Measurements from ENCODE around the gene KIF5C. TPM values are rescaled to one million over a fixed set of nuclear protein-coding genes. Genes with fewer than 3 reads are reported as not detected.
A peak's percentile ranks its signal among the peaks of the same experiment; 100 is the strongest.

The KIF5C gene
- total RNA-seq, 8 experiments from 2014 or later, result 0.31 to 271 (median 222) TPM

DNA sequence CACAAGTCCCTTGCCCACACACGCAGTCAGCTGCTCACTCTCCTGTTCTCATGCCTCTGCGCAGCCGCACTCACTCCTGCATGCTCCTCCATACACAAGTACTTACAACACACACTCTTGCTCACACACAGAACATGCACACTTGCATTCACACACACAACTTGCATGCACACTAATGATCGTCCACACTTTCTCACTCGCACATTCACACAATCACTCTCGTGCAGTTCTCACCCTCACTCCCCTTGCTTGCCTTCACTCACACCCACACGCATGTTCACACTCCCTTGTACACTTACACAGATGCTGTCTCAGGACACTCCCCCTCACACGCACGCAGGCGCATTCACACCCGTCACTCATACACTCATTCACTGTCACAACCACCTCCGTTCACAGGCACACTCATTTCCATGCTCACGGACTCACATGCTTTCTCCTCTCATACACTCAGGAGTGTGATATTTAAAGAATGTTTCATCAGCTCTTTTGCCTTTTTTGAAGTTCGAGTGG is 127.4 kb downstream of the KIF5C start:
- no peak overlapping the region for H3K4me3 ChIP-seq
- WGBS, 10 experiments, result 43 to 100% (median 93%) methylated on average over 1 to 13 of the region's 14 CpGs; no CpG with 5 or more reads in 1 of the 10 experiments
- peak in 1 of 8 experiments; percentile 19 for ATAC-seq (replicated peaks in 6 of 8)
- peaks cover 15 to 23% of the 10 kb centered on the region in 2 donors for H3K4me1 ChIP-seq (replicated peaks in 1 of 2)
- no peak overlapping the region for H3K27ac ChIP-seq
- in situ Hi-C loops (cut with MboI; ENCODE audit: low pct_unique_long_range_greater_than_20kb in 2 of 9, low sequenced_read_pairs in 9 of 9, unreplicated experiment in 9 of 9), result loop anchor here in 3 of 9 experiments (25.0 kb wide), 2 partner anchors 310 to 560 kb away; no protein-coding TSS in a partner anchor

DNA sequence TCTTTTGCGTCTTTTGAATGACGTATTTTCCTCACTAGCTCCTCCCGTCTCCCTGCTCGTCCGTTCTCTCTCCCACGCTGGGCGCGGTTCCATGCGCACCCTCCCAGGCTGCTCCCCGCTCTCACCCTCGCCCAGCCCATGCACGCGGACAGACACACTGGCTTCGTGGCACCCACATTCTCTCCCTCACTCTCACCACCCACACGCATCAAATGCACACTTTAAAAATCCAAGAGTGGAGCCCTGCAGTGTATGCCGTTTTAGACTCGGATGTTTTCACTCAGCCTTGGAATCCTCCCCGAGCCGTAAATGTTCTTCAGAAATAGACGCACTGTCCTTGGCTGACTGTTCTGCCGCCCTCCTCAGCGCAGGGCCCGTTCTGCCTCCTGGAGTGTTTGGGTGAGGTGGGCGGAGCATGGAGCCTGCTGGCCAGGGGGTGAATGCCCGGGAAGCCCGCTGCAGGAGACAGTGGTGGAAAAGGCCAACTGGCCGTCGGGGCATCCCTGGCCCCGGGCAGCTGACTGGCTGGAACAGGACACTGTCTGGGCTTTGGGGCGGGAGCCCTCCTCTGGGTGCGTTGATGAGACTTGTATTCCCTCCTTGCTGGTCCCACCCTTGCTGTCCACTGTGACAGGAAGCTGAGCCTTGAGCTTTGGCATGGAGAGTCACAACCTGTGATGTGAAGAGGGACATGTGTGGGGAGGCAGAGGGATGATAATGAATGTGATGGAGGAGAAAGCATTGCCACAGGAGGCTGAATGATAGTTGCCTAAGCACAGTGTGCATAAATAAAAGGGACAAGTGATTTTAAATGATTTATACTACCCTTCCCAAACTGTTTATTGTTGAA is 128.1 kb downstream of the KIF5C start:
- 63 to 100% (median 92%) methylated on average over 3 to 30 of the region's 31 CpGs for WGBS, 10 experiments
- ATAC-seq (replicated peaks in 6 of 8), result peak in 2 of 8 experiments; percentile 7 to 63
- peaks cover 15 to 23% of the 10 kb centered on the region in 2 donors for H3K4me1 ChIP-seq (replicated peaks in 1 of 2)
- no peak overlapping the region for H3K4me3 ChIP-seq
- in situ Hi-C loops (cut with MboI; ENCODE audit: low pct_unique_long_range_greater_than_20kb in 2 of 9, low sequenced_read_pairs in 9 of 9, unreplicated experiment in 9 of 9), result loop anchor here in 3 of 9 experiments (25.0 kb wide), 2 partner anchors 309 to 559 kb away; no protein-coding TSS in a partner anchor
- no peak overlapping the region for H3K27ac ChIP-seq

DNA sequence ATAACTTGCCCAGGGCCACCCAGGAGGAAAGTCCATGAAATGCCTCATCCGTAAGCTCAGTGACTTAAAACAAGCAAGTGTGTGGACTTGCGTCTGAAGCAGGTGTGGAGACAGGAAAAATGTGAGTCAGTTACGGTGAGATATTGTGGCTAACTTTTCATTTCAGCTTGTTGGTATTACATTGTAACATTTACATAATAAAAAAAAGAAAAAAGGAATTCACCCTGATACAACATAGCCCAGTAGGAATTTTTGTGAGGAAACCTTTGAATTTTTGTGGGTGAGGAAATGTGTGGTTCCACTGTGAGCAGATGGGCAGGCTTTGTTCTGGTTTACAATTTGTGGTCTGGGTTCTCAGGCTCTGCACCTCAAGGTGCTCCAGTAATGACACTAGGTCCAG is 129.8 kb downstream of the KIF5C start:
- ATAC-seq (replicated peaks in 6 of 8), result no peak
- Histone ChIP-seq H3K27ac (no peak overlapping the region), H3K4me1 (replicated peaks in 1 of 2) (peaks cover 4 to 9% of the 10 kb centered on the region in 2 donors), H3K4me3 (no peak overlapping the region)
- in situ Hi-C loops (cut with MboI; ENCODE audit: low pct_unique_long_range_greater_than_20kb in 2 of 9, low sequenced_read_pairs in 9 of 9, unreplicated experiment in 9 of 9), result loop anchor here in 3 of 9 experiments (25.0 kb wide), 2 partner anchors 307 to 557 kb away; no protein-coding TSS in a partner anchor
- 78 to 100% (median 100%) methylated on average over 1 to 3 of the region's 3 CpGs; no CpG with 5 or more reads in 1 of the 10 experiments for WGBS, 10 experiments

DNA sequence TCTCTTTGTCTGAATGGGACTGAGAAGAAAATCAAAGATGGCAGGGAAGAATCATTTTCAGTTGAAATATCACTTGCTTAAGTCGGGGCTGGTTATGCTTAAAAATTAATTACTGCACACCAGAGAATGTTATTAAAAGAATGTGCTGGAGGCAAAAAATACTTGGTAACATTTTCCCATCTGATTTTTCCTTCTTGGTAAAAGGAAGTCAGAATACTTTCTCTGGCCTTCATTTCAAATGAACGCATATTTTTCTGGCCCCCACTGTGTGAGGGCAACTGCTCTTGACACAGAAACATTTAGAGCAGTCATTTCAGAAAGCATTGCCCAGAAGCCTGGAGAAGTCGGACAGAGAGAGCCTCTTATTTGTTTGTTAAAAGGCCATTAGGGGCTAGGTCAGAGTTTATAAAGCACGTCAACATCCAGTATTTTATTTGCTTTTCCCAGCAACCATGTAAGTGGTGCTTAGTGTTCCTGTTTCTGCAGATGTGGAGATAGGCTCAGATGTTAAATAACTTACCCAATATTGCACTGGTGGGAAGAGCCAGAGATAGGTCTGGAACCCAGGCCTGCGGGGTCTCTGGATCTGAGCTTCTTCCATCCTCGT is 130.5 kb downstream of the KIF5C start:
- Histone ChIP-seq H3K4me1 (replicated peaks in 1 of 2) (peaks cover 1 to 4% of the 10 kb centered on the region in 2 donors), H3K27ac (no peak overlapping the region), H3K4me3 (no peak overlapping the region)
- ATAC-seq (replicated peaks in 6 of 8), result no peak
- WGBS, 10 experiments, result 0 to 100% (median 76%) methylated on average over 1 to 6 of the region's 6 CpGs; no CpG with 5 or more reads in 1 of the 10 experiments
- in situ Hi-C loops (cut with MboI; ENCODE audit: low pct_unique_long_range_greater_than_20kb in 2 of 9, low sequenced_read_pairs in 9 of 9, unreplicated experiment in 9 of 9), result loop anchor here in 3 of 9 experiments (25.0 kb wide), 2 partner anchors 307 to 557 kb away; no protein-coding TSS in a partner anchor

DNA sequence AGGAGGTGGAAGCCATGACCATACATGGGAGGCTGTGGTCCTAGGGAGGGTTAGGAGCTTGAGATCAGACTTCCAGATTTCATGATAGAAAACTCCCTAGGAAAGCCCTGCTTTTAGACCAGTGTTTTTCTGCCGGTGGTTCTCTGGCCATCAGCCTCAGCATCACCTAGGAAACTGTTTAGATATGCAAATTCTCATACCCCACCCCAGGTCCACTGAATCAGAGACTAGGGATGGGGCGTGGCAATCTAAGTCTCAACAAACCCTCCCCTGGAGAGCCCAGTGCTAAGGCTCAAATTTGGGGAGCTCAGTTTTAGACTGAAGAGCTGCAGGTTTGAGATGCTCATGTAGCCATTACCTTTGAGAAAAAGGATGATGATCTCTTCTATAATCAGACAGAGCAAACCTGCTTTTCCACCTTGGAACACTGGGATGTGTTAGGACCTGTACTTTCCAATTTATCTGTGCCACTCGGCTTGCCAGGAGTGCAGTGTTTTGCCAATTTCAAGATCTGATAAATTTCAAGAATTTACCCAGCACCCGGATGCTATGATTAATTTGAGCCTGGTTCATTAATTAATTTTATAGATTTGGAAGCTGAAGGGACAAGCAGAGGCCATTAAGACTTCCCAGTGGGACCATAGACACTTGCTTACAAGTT is 132.0 kb downstream of the KIF5C start:
- Histone ChIP-seq H3K4me3 (no peak overlapping the region), H3K27ac (no peak overlapping the region), H3K4me1 (replicated peaks in 1 of 2) (peaks cover 0 to 4% of the 10 kb centered on the region in 2 donors)
- WGBS, 10 experiments, result 55 to 100% (median 83%) methylated on average over 1 to 4 of the region's 4 CpGs; no CpG with 5 or more reads in 1 of the 10 experiments
- in situ Hi-C loops (cut with MboI; ENCODE audit: low pct_unique_long_range_greater_than_20kb in 2 of 9, low sequenced_read_pairs in 9 of 9, unreplicated experiment in 9 of 9), result loop anchor here in 3 of 9 experiments (25.0 kb wide), 2 partner anchors 305 to 555 kb away; no protein-coding TSS in a partner anchor
- peak in 2 of 8 experiments; percentile 11 to 60 for ATAC-seq (replicated peaks in 6 of 8)

DNA sequence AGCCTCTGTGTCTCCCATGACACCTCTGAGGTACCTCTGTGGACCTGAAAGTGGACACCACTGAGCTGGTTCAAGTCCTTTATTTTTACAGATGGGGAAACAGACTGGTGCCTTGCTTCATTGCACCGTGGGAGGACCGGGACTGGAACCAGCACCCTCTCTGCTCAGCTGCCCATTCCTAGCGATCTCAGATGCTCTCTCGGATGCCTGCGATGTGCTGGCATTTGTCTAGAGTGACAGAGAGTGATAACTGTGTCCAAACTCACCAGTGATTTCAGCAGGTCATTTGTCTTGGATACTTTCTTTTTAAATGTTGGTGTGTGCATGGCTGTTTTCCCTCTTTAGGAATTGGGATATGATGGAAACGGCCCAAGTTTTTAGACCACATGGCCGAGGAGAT is 133.4 kb downstream of the KIF5C start:
- H3K4me3 ChIP-seq, result no peak overlapping the region
- no peak for ATAC-seq (replicated peaks in 6 of 8)
- WGBS, 10 experiments, result 54 to 100% (median 90%) methylated on average over 1 to 7 of the region's 7 CpGs; no CpG with 5 or more reads in 2 of the 10 experiments

DNA sequence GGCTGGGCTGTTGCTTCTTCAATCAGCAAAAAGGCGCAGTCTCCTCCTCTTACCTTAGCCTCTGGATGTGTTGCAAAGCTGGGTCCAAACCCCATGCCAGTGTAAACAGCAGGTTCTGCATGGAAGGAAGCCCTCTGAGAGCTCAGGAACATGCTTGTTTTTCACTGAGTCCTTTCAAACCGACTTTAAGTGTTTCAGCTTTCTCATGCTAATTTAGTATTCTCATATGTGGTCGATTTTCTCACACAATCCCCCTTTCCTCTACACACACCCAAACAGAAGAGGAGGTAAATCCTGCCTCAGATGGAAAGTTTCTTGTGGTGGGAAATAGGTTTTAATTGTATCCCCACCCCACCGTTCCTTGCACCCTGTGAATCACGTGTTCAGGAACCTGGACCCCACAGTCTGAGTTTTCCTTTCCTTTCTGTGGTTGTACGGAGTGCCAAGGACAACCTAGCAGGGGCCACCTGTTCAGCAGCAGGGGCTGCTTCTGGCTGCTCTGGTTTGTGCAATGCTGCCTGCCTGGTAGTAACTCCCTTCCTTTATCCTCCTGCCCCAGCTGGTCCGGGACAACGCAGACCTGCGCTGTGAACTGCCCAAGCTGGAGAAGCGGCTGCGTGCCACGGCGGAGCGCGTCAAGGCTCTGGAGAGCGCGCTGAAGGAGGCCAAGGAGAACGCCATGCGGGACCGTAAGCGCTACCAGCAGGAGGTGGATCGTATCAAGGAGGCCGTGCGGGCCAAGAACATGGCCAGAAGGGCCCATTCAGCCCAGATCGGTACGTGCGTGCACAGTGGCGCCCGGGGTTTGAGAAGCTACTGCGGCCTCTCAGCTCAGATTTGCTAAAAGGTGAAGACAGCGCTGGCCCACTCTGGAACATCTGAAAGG is 134.8 kb downstream of the KIF5C start:
- no peak for ATAC-seq (replicated peaks in 6 of 8)
- Histone ChIP-seq H3K4me3 (no peak overlapping the region), H3K27ac (no peak overlapping the region), H3K4me1 (replicated peaks in 1 of 2) (peaks cover 0 to 4% of the 10 kb centered on the region in 2 donors)
- WGBS, 10 experiments, result 50 to 100% (median 80%) methylated on average over 1 to 25 of the region's 31 CpGs; no CpG with 5 or more reads in 1 of the 10 experiments
- in situ Hi-C loops (cut with MboI; ENCODE audit: low pct_unique_long_range_greater_than_20kb in 2 of 9, low sequenced_read_pairs in 9 of 9, unreplicated experiment in 9 of 9), result loop anchor here in 5 of 9 experiments (10.0 to 25.0 kb wide), 3 partner anchors 302 to 555 kb away; no protein-coding TSS in a partner anchor

More for the DNA sequence above, 133.4 kb downstream of the KIF5C start:
- in situ Hi-C loops (cut with MboI; ENCODE audit: low pct_unique_long_range_greater_than_20kb in 2 of 9, low sequenced_read_pairs in 9 of 9, unreplicated experiment in 9 of 9), result loop anchor here in 3 of 9 experiments (25.0 kb wide), 2 partner anchors 304 to 554 kb away; no protein-coding TSS in a partner anchor
- Histone ChIP-seq H3K4me1 (replicated peaks in 1 of 2) (peaks cover 0 to 4% of the 10 kb centered on the region in 2 donors), H3K27ac (no peak overlapping the region)

DNA sequence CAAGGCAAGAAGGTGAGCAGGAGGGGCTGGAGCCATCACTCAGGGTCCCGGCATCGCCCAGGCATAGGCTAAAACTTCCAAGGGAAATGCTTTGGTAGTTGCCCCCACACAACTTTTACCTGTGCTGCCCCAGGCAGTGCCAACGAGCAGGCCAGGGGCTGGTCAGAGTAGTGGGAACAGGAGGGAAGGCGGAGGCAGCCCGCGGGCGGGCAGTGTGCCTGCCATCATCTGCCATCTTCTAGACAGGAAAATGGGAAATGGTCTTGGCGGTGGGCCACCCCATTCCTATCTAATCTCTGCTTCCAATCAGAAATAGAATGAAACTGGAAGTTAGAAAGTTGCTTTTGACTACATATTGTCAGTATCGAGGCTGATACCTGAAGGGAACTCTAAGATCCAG is 137.5 kb downstream of the KIF5C start:
- ATAC-seq (replicated peaks in 6 of 8), result no peak
- WGBS, 10 experiments, result 50 to 100% (median 100%) methylated on average over 1 to 6 of the region's 9 CpGs; no CpG with 5 or more reads in 1 of the 10 experiments
- Histone ChIP-seq H3K27ac (no peak overlapping the region), H3K4me1 (replicated peaks in 1 of 2) (no peaks in the 10 kb centered on the region), H3K4me3 (no peak overlapping the region)
- in situ Hi-C loops (cut with MboI; ENCODE audit: low pct_unique_long_range_greater_than_20kb in 2 of 9, low sequenced_read_pairs in 9 of 9, unreplicated experiment in 9 of 9), result loop anchor here in 5 of 9 experiments (10.0 to 25.0 kb wide), 3 partner anchors 300 to 552 kb away; no protein-coding TSS in a partner anchor

DNA sequence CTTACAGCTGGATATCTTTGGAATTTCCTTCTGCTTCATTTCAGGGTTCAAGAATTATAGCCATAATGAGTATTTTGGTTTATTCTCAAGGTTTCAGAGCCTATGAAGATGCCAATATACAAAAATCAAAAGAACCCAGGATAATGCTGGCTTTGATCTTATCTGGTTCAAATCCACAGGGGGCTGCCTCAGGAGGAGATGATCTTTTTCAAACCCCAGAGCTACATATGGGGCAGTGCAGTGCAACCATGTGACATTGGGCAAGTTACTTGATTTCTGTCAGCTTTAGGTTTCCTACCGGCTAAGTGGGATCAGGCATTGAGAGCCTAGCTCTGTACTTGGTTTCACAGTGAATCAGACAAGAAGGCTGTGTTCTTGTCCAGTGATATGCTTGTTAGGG is 140.5 kb downstream of the KIF5C start:
- no peak overlapping the region for H3K27ac ChIP-seq
- WGBS, 10 experiments, result 43 to 100% (median 88%) methylated on average over 1 of the region's 1 CpG; no CpG with 5 or more reads in 3 of the 10 experiments
- no peak overlapping the region for H3K4me3 ChIP-seq
- ATAC-seq (replicated peaks in 6 of 8), result no peak
- in situ Hi-C loops (cut with MboI; ENCODE audit: low pct_unique_long_range_greater_than_20kb in 2 of 9, low sequenced_read_pairs in 9 of 9, unreplicated experiment in 9 of 9), result loop anchor here in 6 of 9 experiments (5.0 to 25.0 kb wide), 5 partner anchors 297 to 549 kb away; no protein-coding TSS in a partner anchor
- H3K4me1 ChIP-seq (replicated peaks in 1 of 2), result no peaks in the 10 kb centered on the region

DNA sequence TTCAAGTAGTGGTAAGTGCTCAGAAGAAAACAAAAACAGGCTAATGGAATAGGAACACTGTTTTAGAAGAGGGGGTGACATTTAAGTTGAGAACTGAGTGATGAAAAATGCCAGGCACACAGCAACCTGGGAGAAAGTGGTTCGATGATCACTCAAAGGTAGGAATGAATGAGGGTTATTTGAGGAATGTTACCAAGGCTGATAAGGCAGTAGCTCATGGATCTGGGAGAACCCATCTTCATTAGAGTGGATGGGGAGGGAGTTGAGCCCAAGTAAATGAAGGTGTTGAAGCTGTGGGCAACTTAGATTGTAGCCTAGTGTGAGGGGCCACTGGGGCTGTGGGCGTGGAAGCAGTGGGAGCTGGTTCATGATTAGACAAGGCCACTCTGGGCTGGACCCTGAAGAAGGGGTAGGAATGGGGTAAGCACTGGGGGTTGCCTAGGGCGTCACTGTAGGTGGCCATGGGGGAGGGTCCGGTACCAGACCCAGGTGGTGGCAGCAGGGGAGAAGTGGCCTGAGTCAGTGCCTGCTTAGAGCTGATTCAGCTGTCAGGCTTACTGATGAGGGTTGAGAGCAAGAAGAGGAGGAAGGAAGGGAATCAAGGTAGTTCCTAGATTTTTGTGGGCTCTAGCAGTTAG is 141.0 kb downstream of the KIF5C start:
- peak in 2 of 8 experiments; percentile 16 to 18 for ATAC-seq (replicated peaks in 6 of 8)
- 34 to 100% (median 88%) methylated on average over 1 to 2 of the region's 4 CpGs; no CpG with 5 or more reads in 4 of the 10 experiments for WGBS, 10 experiments
- Histone ChIP-seq H3K4me3 (no peak overlapping the region), H3K4me1 (replicated peaks in 1 of 2) (no peaks in the 10 kb centered on the region), H3K27ac (no peak overlapping the region)
- in situ Hi-C loops (cut with MboI; ENCODE audit: low pct_unique_long_range_greater_than_20kb in 2 of 9, low sequenced_read_pairs in 9 of 9, unreplicated experiment in 9 of 9), result loop anchor here in 6 of 9 experiments (5.0 to 25.0 kb wide), 5 partner anchors 296 to 549 kb away; no protein-coding TSS in a partner anchor
